GM23338 (cell line): ENCODE data around the gene C2orf72. TPM values are rescaled to one million over a fixed set of nuclear protein-coding genes. Genes with fewer than 3 reads are reported as not detected.
A peak's percentile ranks its signal among the peaks of the same experiment; 100 is the strongest.

Experiments used
- ATAC-seq: fragments of 200-7000 bp; cut with Tn5 transposase; 3 replicates; pipeline ENCODE4 v1.9.1; 2020
- DNase-seq: peaks from one replicate; pipeline ENCODE4 v3.0.0-alpha.2; 2015; ENCODE audit warnings: low spot score
- H2AFZ ChIP-seq: fragments of 200-600 bp; sonication (generic); 2 replicates; pipeline ENCODE4 v1.8.0; 2016; ENCODE audit warnings: antibody characterized with exemption, mild to moderate bottlenecking, moderate library complexity
- H3F3A ChIP-seq: fragments of 200-600 bp; sonication (generic); replicated peaks from 2 replicates; pipeline ENCODE4 v1.8.0; 2017; ENCODE audit warnings: antibody characterized with exemption, mixed run types, low read depth
- H3K27ac ChIP-seq: fragments of 200-600 bp; sonication (generic); 2 replicates; pipeline ENCODE4 v1.6.1; 2016; ENCODE audit warnings: low read depth
- H3K27me3 ChIP-seq: fragments of 200-600 bp; sonication (generic); 2 replicates; pipeline ENCODE4 v1.8.0; 2016; ENCODE audit warnings: mild to moderate bottlenecking, mixed run types, moderate library complexity; ENCODE audit not compliant: insufficient read depth
- H3K36me3 ChIP-seq: fragments of 200-600 bp; sonication (generic); 2 replicates; pipeline ENCODE4 v1.8.0; 2016; ENCODE audit warnings: mild to moderate bottlenecking; ENCODE audit not compliant: insufficient read depth
- H3K4me1 ChIP-seq: fragments of 200-600 bp; sonication (generic); 2 replicates; pipeline ENCODE4 v1.8.0; 2016; ENCODE audit warnings: mild to moderate bottlenecking, moderate library complexity; ENCODE audit not compliant: insufficient read depth
- H3K4me2 ChIP-seq: fragments of 200-600 bp; sonication (generic); 2 replicates; pipeline ENCODE4 v1.7.1; 2017; ENCODE audit warnings: mixed run types
- H3K4me3 ChIP-seq: fragments of 200-600 bp; sonication (generic); 2 replicates; pipeline ENCODE4 v1.6.1; 2016; ENCODE audit warnings: mixed run types
- H3K79me2 ChIP-seq: fragments of 200-600 bp; sonication (generic); replicated peaks from 2 replicates; pipeline ENCODE4 v1.8.0; 2017; ENCODE audit warnings: mild to moderate bottlenecking; ENCODE audit not compliant: insufficient read depth
- H3K9me2 ChIP-seq: fragments of 200-600 bp; sonication (generic); 2 replicates; pipeline ENCODE4 v1.8.0; 2017; ENCODE audit not compliant: insufficient read depth
- H4K20me1 ChIP-seq: fragments of 200-600 bp; sonication (generic); replicated peaks from 2 replicates; pipeline ENCODE4 v1.8.0; 2017; ENCODE audit warnings: mild to moderate bottlenecking; ENCODE audit not compliant: insufficient read depth
- H3K27ac Mint-ChIP-seq: 2 replicates; pipeline ENCODE4 v1.8.0; 2020; ENCODE audit warnings: inconsistent platforms, mild to moderate bottlenecking, moderate library complexity, mixed read lengths
- H3K27me3 Mint-ChIP-seq: 3 replicates; pipeline ENCODE4 v1.8.0; 2022; ENCODE audit warnings: low read depth, mild to moderate bottlenecking, moderate library complexity, mixed read lengths, inconsistent platforms; ENCODE audit not compliant: insufficient read depth, poor library complexity
- H3K36me3 Mint-ChIP-seq: 3 replicates; pipeline ENCODE4 v1.8.0; 2021; ENCODE audit warnings: low read depth, mild to moderate bottlenecking, inconsistent platforms, moderate library complexity, mixed read lengths
- H3K4me1 Mint-ChIP-seq: 3 replicates; pipeline ENCODE4 v1.8.0; 2020; ENCODE audit warnings: mild to moderate bottlenecking, inconsistent platforms, mixed read lengths
- H3K4me3 Mint-ChIP-seq: 3 replicates; pipeline ENCODE4 v1.8.0; 2021; ENCODE audit warnings: moderate library complexity, mild to moderate bottlenecking, inconsistent platforms, mixed read lengths
- H3K9me3 Mint-ChIP-seq: 3 replicates; pipeline ENCODE4 v1.8.0; 2020; ENCODE audit warnings: moderate library complexity, mild to moderate bottlenecking, inconsistent platforms, mixed read lengths
- CTCF ChIP-seq, 2 experiments: fragments of 200-600 bp in 1 of 2; sonication (generic) in 1 of 2; conservative IDR thresholded peaks; 2 replicates each; pipeline versions ENCODE4 v1.5.1 to v1.6.1; 2016 to 2017; ENCODE audit warnings: antibody characterized with exemption in 2 of 2, low read depth in 2 of 2, mild to moderate bottlenecking in 2 of 2, moderate library complexity in 1 of 2
- ETS1 ChIP-seq: IDR thresholded peaks from 2 replicates; pipeline ENCODE4 v1.6.1; 2016; ENCODE audit warnings: antibody characterized with exemption
- EZH2phosphoT487 ChIP-seq: fragments of 200-600 bp; sonication (generic); IDR thresholded peaks from one replicate; pipeline ENCODE4 v1.8.1; 2018; ENCODE audit warnings: antibody characterized with exemption; ENCODE audit not compliant: unreplicated experiment
- JUNB ChIP-seq: IDR thresholded peaks from one replicate; pipeline ENCODE4 v1.6.1; 2016; ENCODE audit warnings: antibody characterized with exemption; ENCODE audit not compliant: unreplicated experiment
- NANOG ChIP-seq: IDR thresholded peaks from 2 replicates; pipeline ENCODE4 v1.6.1; 2016; ENCODE audit warnings: antibody characterized with exemption, borderline replicate concordance
- POLR2AphosphoS5 ChIP-seq: IDR thresholded peaks from 2 replicates; pipeline ENCODE4 v1.6.1; 2016; ENCODE audit warnings: antibody characterized with exemption, low read depth
- STAT1 ChIP-seq: IDR thresholded peaks from one replicate; pipeline ENCODE4 v1.6.1; 2016; ENCODE audit warnings: antibody characterized with exemption; ENCODE audit not compliant: unreplicated experiment
- ZNF114 ChIP-seq: fragments of 250-450 bp; sonication (Bioruptor Pico); IDR thresholded peaks from 2 replicates; pipeline ENCODE4 v1.5.0; 2020; ENCODE audit warnings: mild to moderate bottlenecking, moderate library complexity
- ZNF331 ChIP-seq: fragments of 250-450 bp; sonication (Bioruptor Pico); IDR thresholded peaks from 2 replicates; pipeline ENCODE4 v1.5.0; 2020; ENCODE audit warnings: low read depth, mild to moderate bottlenecking, moderate library complexity
- polyA plus RNA-seq: library from polyadenylated mRNA; unstranded; fragments of >200 nt; fragmentation: Nextera tagmentation; extraction: Ambion mirVana; gene quantifications from 2 replicates; pipeline ENCODE4 v1.2.1, GENCODE V29; 2016
- total RNA-seq: library from RNA; depleted of rRNA; stranded (reverse); fragments of >200 nt; shearing (Covaris generic); gene quantifications from 2 replicates; pipeline ENCODE4 v1.2.3, GENCODE V29; 2014
- TF ChIP-seq, protein P1 (sequence below): fragments of 250-450 bp; sonication (Bioruptor Pico); IDR thresholded peaks from 2 replicates; pipeline ENCODE4 v1.5.0; 2020; ENCODE audit warnings: mild to moderate bottlenecking, moderate library complexity

C2orf72 gene
- total and polyA plus RNA-seq, 2 experiments from 2014 or later = 0.37 to 1.4 TPM

GRCh38 chr2:231017231-231017598, 20.1 kb upstream of the C2orf72 start:
- peaks cover 9% of the 10 kb centered on the region; the same call in 2 of the 3 replicates for H3K9me3 Mint-ChIP-seq
- H3F3A ChIP-seq = no peaks in the 10 kb centered on the region
- H3K79me2 ChIP-seq = no peaks in the 10 kb centered on the region
- H3K4me3 Mint-ChIP-seq = no peak overlapping the region
- peaks cover 5% of the 10 kb centered on the region for H3K27me3 Mint-ChIP-seq
- H3K27ac Mint-ChIP-seq = no peak overlapping the region
- no peak overlapping the region for H3K4me2 ChIP-seq
- no peak overlapping the region for H3K4me3 ChIP-seq
- H3K4me1 ChIP-seq = no peaks in the 10 kb centered on the region; the same call in 1 of the 2 replicates
- no peaks in the 10 kb centered on the region for H4K20me1 ChIP-seq
- TF ChIP-seq CTCF (conservative IDR thresholded peaks at IDR 0.05; ENCODE audit: low read depth in 2 of 2) = 0 out of 4 replicates have a peak, but pooled peaks of 1 of the 2 experiments have one; percentile 16
- no peak for TF ChIP-seq JUNB
- no peaks in the 10 kb centered on the region for H3K27me3 ChIP-seq
- DNase-seq (peak; percentile 23), ATAC-seq (peak; percentile 32; the same call in 1 of the 3 replicates)
- no peaks in the 10 kb centered on the region for H3K9me2 ChIP-seq
- H2AFZ ChIP-seq = no peak overlapping the region
- no peak overlapping the region for H3K27ac ChIP-seq
- H3K36me3 ChIP-seq = no peaks in the 10 kb centered on the region
- no peaks in the 10 kb centered on the region; the same call in 2 of the 3 replicates for H3K36me3 Mint-ChIP-seq
- peaks cover 20% of the 10 kb centered on the region for H3K4me1 Mint-ChIP-seq

- peaks cover 16% of the 10 kb centered on the region for H3K4me1 Mint-ChIP-seq
- H3K36me3 ChIP-seq = no peaks in the 10 kb centered on the region
- H3K4me2 ChIP-seq = no peak overlapping the region
- H2AFZ ChIP-seq = no peak overlapping the region
- no peaks in the 10 kb centered on the region for H4K20me1 ChIP-seq
- H3K27me3 ChIP-seq = no peaks in the 10 kb centered on the region
- no peaks in the 10 kb centered on the region for H3K9me2 ChIP-seq
- H3K4me1 ChIP-seq = no peaks in the 10 kb centered on the region; the same call in 1 of the 2 replicates
- no peak overlapping the region for H3K4me3 Mint-ChIP-seq
- H3K27me3 Mint-ChIP-seq = peaks cover 5% of the 10 kb centered on the region
- no peaks in the 10 kb centered on the region; the same call in 2 of the 3 replicates for H3K36me3 Mint-ChIP-seq
- H3K27ac Mint-ChIP-seq = no peak overlapping the region
- no peak overlapping the region for H3K27ac ChIP-seq
- H3K9me3 Mint-ChIP-seq = peaks cover 9% of the 10 kb centered on the region; the same call in 2 of the 3 replicates
- DNase-seq = no peak
- H3K79me2 ChIP-seq = no peaks in the 10 kb centered on the region
- H3K4me3 ChIP-seq = no peak overlapping the region
- no peak for ATAC-seq
- H3F3A ChIP-seq = no peaks in the 10 kb centered on the region
- no peak for TF ChIP-seq ETS1
- TF ChIP-seq, protein P1, sequence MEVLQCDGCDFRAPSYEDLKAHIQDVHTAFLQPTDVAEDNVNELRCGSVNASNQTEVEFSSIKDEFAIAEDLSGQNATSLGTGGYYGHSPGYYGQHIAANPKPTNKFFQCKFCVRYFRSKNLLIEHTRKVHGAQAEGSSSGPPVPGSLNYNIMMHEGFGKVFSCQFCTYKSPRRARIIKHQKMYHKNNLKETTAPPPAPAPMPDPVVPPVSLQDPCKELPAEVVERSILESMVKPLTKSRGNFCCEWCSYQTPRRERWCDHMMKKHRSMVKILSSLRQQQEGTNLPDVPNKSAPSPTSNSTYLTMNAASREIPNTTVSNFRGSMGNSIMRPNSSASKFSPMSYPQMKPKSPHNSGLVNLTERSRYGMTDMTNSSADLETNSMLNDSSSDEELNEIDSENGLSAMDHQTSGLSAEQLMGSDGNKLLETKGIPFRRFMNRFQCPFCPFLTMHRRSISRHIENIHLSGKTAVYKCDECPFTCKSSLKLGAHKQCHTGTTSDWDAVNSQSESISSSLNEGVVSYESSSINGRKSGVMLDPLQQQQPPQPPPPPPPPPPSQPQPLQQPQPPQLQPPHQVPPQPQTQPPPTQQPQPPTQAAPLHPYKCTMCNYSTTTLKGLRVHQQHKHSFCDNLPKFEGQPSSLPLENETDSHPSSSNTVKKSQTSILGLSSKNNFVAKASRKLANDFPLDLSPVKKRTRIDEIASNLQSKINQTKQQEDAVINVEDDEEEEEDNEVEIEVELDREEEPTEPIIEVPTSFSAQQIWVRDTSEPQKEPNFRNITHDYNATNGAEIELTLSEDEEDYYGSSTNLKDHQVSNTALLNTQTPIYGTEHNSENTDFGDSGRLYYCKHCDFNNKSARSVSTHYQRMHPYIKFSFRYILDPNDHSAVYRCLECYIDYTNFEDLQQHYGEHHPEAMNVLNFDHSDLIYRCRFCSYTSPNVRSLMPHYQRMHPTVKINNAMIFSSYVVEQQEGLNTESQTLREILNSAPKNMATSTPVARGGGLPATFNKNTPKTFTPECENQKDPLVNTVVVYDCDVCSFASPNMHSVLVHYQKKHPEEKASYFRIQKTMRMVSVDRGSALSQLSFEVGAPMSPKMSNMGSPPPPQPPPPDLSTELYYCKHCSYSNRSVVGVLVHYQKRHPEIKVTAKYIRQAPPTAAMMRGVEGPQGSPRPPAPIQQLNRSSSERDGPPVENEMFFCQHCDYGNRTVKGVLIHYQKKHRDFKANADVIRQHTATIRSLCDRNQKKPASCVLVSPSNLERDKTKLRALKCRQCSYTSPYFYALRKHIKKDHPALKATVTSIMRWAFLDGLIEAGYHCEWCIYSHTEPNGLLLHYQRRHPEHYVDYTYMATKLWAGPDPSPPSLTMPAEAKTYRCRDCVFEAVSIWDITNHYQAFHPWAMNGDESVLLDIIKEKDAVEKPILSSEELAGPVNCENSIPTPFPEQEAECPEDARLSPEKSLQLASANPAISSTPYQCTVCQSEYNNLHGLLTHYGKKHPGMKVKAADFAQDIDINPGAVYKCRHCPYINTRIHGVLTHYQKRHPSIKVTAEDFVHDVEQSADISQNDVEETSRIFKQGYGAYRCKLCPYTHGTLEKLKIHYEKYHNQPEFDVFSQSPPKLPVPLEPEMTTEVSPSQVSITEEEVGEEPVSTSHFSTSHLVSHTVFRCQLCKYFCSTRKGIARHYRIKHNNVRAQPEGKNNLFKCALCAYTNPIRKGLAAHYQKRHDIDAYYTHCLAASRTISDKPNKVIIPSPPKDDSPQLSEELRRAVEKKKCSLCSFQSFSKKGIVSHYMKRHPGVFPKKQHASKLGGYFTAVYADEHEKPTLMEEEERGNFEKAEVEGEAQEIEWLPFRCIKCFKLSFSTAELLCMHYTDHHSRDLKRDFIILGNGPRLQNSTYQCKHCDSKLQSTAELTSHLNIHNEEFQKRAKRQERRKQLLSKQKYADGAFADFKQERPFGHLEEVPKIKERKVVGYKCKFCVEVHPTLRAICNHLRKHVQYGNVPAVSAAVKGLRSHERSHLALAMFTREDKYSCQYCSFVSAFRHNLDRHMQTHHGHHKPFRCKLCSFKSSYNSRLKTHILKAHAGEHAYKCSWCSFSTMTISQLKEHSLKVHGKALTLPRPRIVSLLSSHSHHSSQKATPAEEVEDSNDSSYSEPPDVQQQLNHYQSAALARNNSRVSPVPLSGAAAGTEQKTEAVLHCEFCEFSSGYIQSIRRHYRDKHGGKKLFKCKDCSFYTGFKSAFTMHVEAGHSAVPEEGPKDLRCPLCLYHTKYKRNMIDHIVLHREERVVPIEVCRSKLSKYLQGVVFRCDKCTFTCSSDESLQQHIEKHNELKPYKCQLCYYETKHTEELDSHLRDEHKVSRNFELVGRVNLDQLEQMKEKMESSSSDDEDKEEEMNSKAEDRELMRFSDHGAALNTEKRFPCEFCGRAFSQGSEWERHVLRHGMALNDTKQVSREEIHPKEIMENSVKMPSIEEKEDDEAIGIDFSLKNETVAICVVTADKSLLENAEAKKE (CRISPR knock-in tag) = no peak
- TF ChIP-seq ZNF114 = no peak
- TF ChIP-seq STAT1 = no peak
- no peak for TF ChIP-seq JUNB
- TF ChIP-seq EZH2phosphoT487 = no peak
- TF ChIP-seq ZNF331 (CRISPR knock-in tag) = no peak
- no peak for TF ChIP-seq NANOG
- no peak for TF ChIP-seq POLR2AphosphoS5
- TF ChIP-seq CTCF (conservative IDR thresholded peaks at IDR 0.05; ENCODE audit: low read depth in 2 of 2) = no peak
These were observed 19.1 kb upstream of the C2orf72 start for GRCh38 chr2:231018184-231018583.
